H9 (cell line): Measurements from ENCODE around the gene MIER2. TPM values are rescaled to one million over a fixed set of nuclear protein-coding genes. Genes with fewer than 3 reads are reported as not detected.

Experiments used
- DNase-seq: peaks from one replicate; pipeline ENCODE4 v3.0.0-alpha.2; 2017
- H2AFZ ChIP-seq: one replicate; pipeline ENCODE4 v1.6.1; 2013; ENCODE audit warnings: mild to moderate bottlenecking, low read length, control low read depth, moderate library complexity
- H2AK5ac ChIP-seq: 2 replicates; pipeline ENCODE4 v1.6.1; 2013; ENCODE audit warnings: low read length, control low read depth, mixed read lengths; ENCODE audit not compliant: insufficient read length
- H2BK120ac ChIP-seq: one replicate; pipeline ENCODE4 v1.6.1; 2013; ENCODE audit warnings: low read depth, mild to moderate bottlenecking, low read length, control low read depth, inconsistent platforms; ENCODE audit not compliant: poor library complexity, severe bottlenecking
- H2BK12ac ChIP-seq: 2 replicates; pipeline ENCODE4 v1.6.1; 2013; ENCODE audit warnings: low read length, control low read depth, mixed read lengths, low read depth; ENCODE audit not compliant: insufficient read length
- H2BK15ac ChIP-seq: 2 replicates; pipeline ENCODE4 v1.6.1; 2013; ENCODE audit warnings: low read depth, low read length, control low read depth
- H2BK20ac ChIP-seq: one replicate; pipeline ENCODE4 v1.6.1; 2013; ENCODE audit warnings: low read depth, mild to moderate bottlenecking, low read length, control low read depth, inconsistent platforms; ENCODE audit not compliant: poor library complexity, severe bottlenecking
- H2BK5ac ChIP-seq: 2 replicates; pipeline ENCODE4 v1.6.1; 2013; ENCODE audit warnings: low read length, control low read depth, mixed read lengths; ENCODE audit not compliant: insufficient read length
- H3K14ac ChIP-seq: 2 replicates; pipeline ENCODE4 v1.6.1; 2013; ENCODE audit warnings: low read length, control low read depth; ENCODE audit not compliant: insufficient read depth
- H3K18ac ChIP-seq: 2 replicates; pipeline ENCODE4 v1.6.1; 2013; ENCODE audit warnings: low read depth, mild to moderate bottlenecking, mixed read lengths, low read length, control low read depth; ENCODE audit not compliant: insufficient read length
- H3K23ac ChIP-seq: 2 replicates; pipeline ENCODE4 v1.6.1; 2013; ENCODE audit warnings: low read length, control low read depth, mixed read lengths, low read depth; ENCODE audit not compliant: insufficient read length
- H3K23me2 ChIP-seq: 2 replicates; pipeline ENCODE4 v1.6.1; 2013; ENCODE audit warnings: low read depth, mild to moderate bottlenecking, mixed read lengths, low read length, control low read depth; ENCODE audit not compliant: insufficient read length, poor library complexity, severe bottlenecking
- H3K27ac ChIP-seq: 2 replicates; pipeline ENCODE4 v1.5.1; 2013; ENCODE audit warnings: low read length, control low read depth, mixed read lengths, low read depth; ENCODE audit not compliant: insufficient read length
- H3K27me3 ChIP-seq: 2 replicates; pipeline ENCODE4 v1.6.1; 2013; ENCODE audit warnings: low read length, control low read depth, inconsistent platforms; ENCODE audit not compliant: insufficient read depth
- H3K4ac ChIP-seq: 2 replicates; pipeline ENCODE4 v1.6.1; 2013; ENCODE audit warnings: low read depth, mild to moderate bottlenecking, control low read depth, inconsistent platforms, low read length, moderate library complexity
- H3K4me1 ChIP-seq: 2 replicates; pipeline ENCODE4 v1.6.1; 2013; ENCODE audit warnings: low read length, control low read depth, inconsistent platforms; ENCODE audit not compliant: insufficient read depth
- H3K4me2 ChIP-seq: 2 replicates; pipeline ENCODE4 v1.6.1; 2013; ENCODE audit warnings: low read length, control low read depth, mixed read lengths; ENCODE audit not compliant: insufficient read length, insufficient read depth
- H3K56ac ChIP-seq: 2 replicates; pipeline ENCODE4 v1.6.1; 2013; ENCODE audit warnings: low read depth, mild to moderate bottlenecking, mixed read lengths, low read length, control low read depth; ENCODE audit not compliant: insufficient read length
- H3K79me1 ChIP-seq: 2 replicates; pipeline ENCODE4 v1.6.1; 2013; ENCODE audit warnings: low read depth, mild to moderate bottlenecking, moderate library complexity, low read length, control low read depth, inconsistent platforms; ENCODE audit not compliant: insufficient read depth, poor library complexity, severe bottlenecking
- H3K79me2 ChIP-seq: 2 replicates; pipeline ENCODE4 v1.6.1; 2013; ENCODE audit warnings: low read length, control low read depth, inconsistent platforms; ENCODE audit not compliant: insufficient read depth
- H3K9ac ChIP-seq: 2 replicates; pipeline ENCODE4 v1.6.1; 2013; ENCODE audit warnings: low read length, control low read depth, mixed read lengths; ENCODE audit not compliant: insufficient read length; ENCODE audit errors: extremely low read depth
- H3K9me3 ChIP-seq: one replicate; pipeline ENCODE4 v1.6.1; 2013; ENCODE audit warnings: low read depth, low read length, inconsistent platforms; ENCODE audit not compliant: control insufficient read depth
- H3T11ph ChIP-seq: one replicate; pipeline ENCODE4 v1.6.1; 2013; ENCODE audit warnings: mild to moderate bottlenecking, low read length, control low read depth, inconsistent platforms
- H4K20me1 ChIP-seq: one replicate; pipeline ENCODE4 v1.6.1; 2013; ENCODE audit not compliant: control insufficient read depth, insufficient read length, insufficient read depth
- H4K5ac ChIP-seq: 2 replicates; pipeline ENCODE4 v1.6.1; 2013; ENCODE audit warnings: low read depth, mild to moderate bottlenecking, mixed read lengths, low read length, control low read depth; ENCODE audit not compliant: insufficient read length
- H4K8ac ChIP-seq: replicated peaks from 2 replicates; pipeline ENCODE4 v1.6.1; 2013; ENCODE audit warnings: low read length, control low read depth, mixed read lengths, low read depth; ENCODE audit not compliant: insufficient read length
- H4K91ac ChIP-seq: 2 replicates; pipeline ENCODE4 v1.6.1; 2013; ENCODE audit warnings: low read depth, mild to moderate bottlenecking, moderate library complexity, mixed read lengths, low read length, control low read depth; ENCODE audit not compliant: insufficient read length
- H3K27ac Mint-ChIP-seq, 3 experiments: 2 replicates in 2 of 3; 3 replicates in 1 of 3; pipeline ENCODE4 v1.8.0; 2020 to 2021; ENCODE audit warnings: mixed read lengths in 3 of 3, mild to moderate bottlenecking in 1 of 3, moderate library complexity in 1 of 3
- H3K27me3 Mint-ChIP-seq: 2 replicates; pipeline ENCODE4 v1.8.0; 2021; ENCODE audit warnings: low read depth, mild to moderate bottlenecking, moderate library complexity, mixed read lengths
- H3K36me3 Mint-ChIP-seq, 3 experiments: 2 replicates in 2 of 3; 3 replicates in 1 of 3; pipeline ENCODE4 v1.8.0; 2020 to 2021; ENCODE audit warnings: low read depth in 3 of 3, mixed read lengths in 3 of 3; ENCODE audit not compliant: insufficient read depth in 1 of 3
- H3K4me1 Mint-ChIP-seq, 2 experiments: 2 replicates each; pipeline ENCODE4 v1.8.0; 2020; ENCODE audit warnings: mixed read lengths in 2 of 2
- H3K4me3 Mint-ChIP-seq, 2 experiments: 2 replicates in 1 of 2; 3 replicates in 1 of 2; pipeline ENCODE4 v1.8.0; 2020 to 2021; ENCODE audit warnings: mild to moderate bottlenecking in 2 of 2, mixed read lengths in 2 of 2, moderate library complexity in 1 of 2
- H3K9me3 Mint-ChIP-seq, 2 experiments: 2 replicates in 1 of 2; 3 replicates in 1 of 2; pipeline ENCODE4 v1.8.0; 2020; ENCODE audit warnings: mild to moderate bottlenecking in 2 of 2, mixed read lengths in 2 of 2, moderate library complexity in 1 of 2
- WGBS: extraction: QIAGEN DNeasy Blood & Tissue Kit; methylation state at CpG from one replicate; pipeline ENCODE4 v1.1.7; 2013; ENCODE audit warnings: missing lambda C conversion rate, low lambda C conversion rate, mixed read lengths; ENCODE audit not compliant: insufficient read length; ENCODE audit errors: extremely low coverage; 5-methylcytosine and 5-hydroxymethylcytosine counted together
- total RNA-seq: library from RNA; stranded (reverse); gene quantifications from 2 replicates; pipeline ENCODE4 v1.2.1, GENCODE V29; 2021
- TF ChIP-seq, protein P1 (sequence below): fragments of 200-600 bp; sonication (generic); conservative IDR thresholded peaks from 3 replicates; pipeline ENCODE4 v1.8.0; 2021; ENCODE audit warnings: antibody characterized with exemption, mild to moderate bottlenecking

The MIER2 gene
- total RNA-seq, 1 experiment from 2014 or later, result 60.5 TPM

DNA sequence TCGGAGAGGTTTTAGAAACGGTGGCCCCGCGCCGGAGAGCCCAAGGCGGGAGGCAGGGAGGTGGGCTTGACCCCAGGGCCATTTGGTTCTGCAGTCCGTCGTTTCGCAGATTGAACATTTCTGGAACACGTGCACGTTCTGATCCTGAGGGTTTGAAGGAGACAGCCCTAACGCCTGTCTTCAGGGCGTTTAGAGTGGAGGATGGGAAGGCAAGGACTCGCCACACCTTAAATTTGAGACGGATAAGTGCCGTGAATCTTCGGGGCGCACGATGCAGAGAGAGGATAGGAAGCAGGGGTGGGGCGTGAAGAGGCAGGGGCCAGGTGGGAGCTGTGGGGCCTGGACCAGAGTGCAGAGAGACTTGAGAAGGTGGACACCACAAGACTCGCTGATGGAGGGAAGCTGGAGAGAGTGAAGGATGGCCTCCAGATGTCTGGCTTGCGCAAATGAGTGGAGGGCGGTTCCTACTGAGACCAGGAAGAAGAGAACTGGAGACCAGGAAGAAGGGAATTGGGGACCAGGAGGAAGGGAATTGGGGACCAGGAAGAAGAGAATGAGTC, 804 bp upstream of the MIER2 start:
- Histone ChIP-seq H3K23me2 (peaks cover 14% of the 10 kb centered on the region), H3K79me2 (peaks cover 36% of the 10 kb centered on the region), H4K20me1 (no peaks in the 10 kb centered on the region), H3K18ac (no peak overlapping the region), H3K4me1 (no peaks in the 10 kb centered on the region; the same call in 1 of the 2 replicates), H4K8ac (no peak overlapping the region), H2AFZ (no peak overlapping the region), H3K56ac (no peak overlapping the region), H2BK5ac (no peak overlapping the region), H3K23ac (no peak overlapping the region), H2AK5ac (no peak overlapping the region), H3K79me1 (peaks cover 11% of the 10 kb centered on the region), H3K9ac (no peak overlapping the region), H2BK15ac (no peak overlapping the region), H2BK120ac (no peak overlapping the region), H2BK20ac (no peak overlapping the region), H3K27ac (no peak overlapping the region), H3K9me3 (no peaks in the 10 kb centered on the region), H4K91ac (no peak overlapping the region), H3T11ph (no peak overlapping the region), H3K4ac (no peak overlapping the region), H2BK12ac (no peak overlapping the region), H3K4me2 (peak overlapping the region; percentile 71), H3K27me3 (no peaks in the 10 kb centered on the region; the same call in 1 of the 2 replicates), H3K14ac (no peak overlapping the region), H4K5ac (no peak overlapping the region)
- DNase-seq, result no peak
- H3K27me3 Mint-ChIP-seq, result peaks cover 17% of the 10 kb centered on the region
- H3K36me3 Mint-ChIP-seq, result peaks cover 19 to 30% (median 29%) of the 10 kb centered on the region in 3 experiments
- peaks cover 4% of the 10 kb centered on the region in 2 experiments; a peak in 3 of 5 replicates for H3K9me3 Mint-ChIP-seq
- no CpG with 5 or more reads among the region's 23 CpGs for WGBS
- H3K4me1 Mint-ChIP-seq, result peaks cover 38 to 39% of the 10 kb centered on the region in 2 experiments
- peak overlapping the region; percentile 65 to 75 for H3K4me3 Mint-ChIP-seq
- TF ChIP-seq, protein P1, sequence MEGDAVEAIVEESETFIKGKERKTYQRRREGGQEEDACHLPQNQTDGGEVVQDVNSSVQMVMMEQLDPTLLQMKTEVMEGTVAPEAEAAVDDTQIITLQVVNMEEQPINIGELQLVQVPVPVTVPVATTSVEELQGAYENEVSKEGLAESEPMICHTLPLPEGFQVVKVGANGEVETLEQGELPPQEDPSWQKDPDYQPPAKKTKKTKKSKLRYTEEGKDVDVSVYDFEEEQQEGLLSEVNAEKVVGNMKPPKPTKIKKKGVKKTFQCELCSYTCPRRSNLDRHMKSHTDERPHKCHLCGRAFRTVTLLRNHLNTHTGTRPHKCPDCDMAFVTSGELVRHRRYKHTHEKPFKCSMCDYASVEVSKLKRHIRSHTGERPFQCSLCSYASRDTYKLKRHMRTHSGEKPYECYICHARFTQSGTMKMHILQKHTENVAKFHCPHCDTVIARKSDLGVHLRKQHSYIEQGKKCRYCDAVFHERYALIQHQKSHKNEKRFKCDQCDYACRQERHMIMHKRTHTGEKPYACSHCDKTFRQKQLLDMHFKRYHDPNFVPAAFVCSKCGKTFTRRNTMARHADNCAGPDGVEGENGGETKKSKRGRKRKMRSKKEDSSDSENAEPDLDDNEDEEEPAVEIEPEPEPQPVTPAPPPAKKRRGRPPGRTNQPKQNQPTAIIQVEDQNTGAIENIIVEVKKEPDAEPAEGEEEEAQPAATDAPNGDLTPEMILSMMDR, result no peak
- no peak overlapping the region for H3K27ac Mint-ChIP-seq
